ENCODE measurements around the gene DLEC1.

Gene DLEC1

Small RNA genes within 50 kb of the gene (small RNA-seq; reads per million reads assigned to genes)
- 0 reads per million in 2 experiments for gene RF00019
